Measurements from ENCODE around the gene VCAM1. TPM values are rescaled to one million over a fixed set of nuclear protein-coding genes. Genes with fewer than 3 reads are reported as not detected.

VCAM1 gene
- 10 to 100 TPM; 28.6 to 68.9 (median 58.1) TPM for total RNA-seq

DNA sequence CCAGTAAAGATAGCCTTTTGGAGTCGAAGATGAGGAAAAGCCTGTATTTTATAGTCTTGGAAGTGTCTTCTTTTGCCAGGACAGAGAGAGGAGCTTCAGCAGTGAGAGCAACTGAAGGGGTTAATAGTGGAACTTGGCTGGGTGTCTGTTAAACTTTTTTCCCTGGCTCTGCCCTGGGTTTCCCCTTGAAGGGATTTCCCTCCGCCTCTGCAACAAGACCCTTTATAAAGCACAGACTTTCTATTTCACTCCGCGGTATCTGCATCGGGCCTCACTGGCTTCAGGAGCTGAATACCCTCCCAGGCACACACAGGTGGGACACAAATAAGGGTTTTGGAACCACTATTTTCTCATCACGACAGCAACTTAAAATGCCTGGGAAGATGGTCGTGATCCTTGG lies at the start of gene VCAM1:
Gene VCAM1, plus strand, starts transcription at position 253 of the 400 bp plus-strand sequence. Its CDS starts 119 bp downstream, at position 372.
- ATAC-seq (ENCODE audit: low FRiP score) (peak; percentile 43), DNase-seq (ENCODE audit: low spot score) (no peak)
- TF ChIP-seq, protein P1, sequence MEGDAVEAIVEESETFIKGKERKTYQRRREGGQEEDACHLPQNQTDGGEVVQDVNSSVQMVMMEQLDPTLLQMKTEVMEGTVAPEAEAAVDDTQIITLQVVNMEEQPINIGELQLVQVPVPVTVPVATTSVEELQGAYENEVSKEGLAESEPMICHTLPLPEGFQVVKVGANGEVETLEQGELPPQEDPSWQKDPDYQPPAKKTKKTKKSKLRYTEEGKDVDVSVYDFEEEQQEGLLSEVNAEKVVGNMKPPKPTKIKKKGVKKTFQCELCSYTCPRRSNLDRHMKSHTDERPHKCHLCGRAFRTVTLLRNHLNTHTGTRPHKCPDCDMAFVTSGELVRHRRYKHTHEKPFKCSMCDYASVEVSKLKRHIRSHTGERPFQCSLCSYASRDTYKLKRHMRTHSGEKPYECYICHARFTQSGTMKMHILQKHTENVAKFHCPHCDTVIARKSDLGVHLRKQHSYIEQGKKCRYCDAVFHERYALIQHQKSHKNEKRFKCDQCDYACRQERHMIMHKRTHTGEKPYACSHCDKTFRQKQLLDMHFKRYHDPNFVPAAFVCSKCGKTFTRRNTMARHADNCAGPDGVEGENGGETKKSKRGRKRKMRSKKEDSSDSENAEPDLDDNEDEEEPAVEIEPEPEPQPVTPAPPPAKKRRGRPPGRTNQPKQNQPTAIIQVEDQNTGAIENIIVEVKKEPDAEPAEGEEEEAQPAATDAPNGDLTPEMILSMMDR (IDR thresholded peaks at IDR 0.05) = no peak

DNA sequence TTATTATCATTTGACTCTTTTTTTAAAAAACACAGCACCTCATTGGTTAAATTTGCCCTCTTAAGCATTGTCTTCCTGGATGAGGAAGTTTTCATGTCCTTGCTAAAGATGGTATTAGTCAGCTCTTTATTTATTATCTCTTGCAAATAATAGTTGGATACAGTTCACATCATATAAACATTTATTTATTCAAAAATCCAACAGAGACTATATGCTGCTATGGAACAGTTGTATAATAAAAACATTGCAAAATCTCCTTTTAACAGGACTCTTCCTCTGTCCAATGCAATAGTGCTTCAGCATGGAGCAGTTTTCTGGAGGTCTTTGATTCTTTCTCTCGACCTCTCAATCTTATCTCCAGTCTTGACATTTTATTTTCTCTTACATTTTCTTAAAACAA lies 49.5 kb upstream of the VCAM1 start:
- TF ChIP-seq, protein P1 (IDR thresholded peaks at IDR 0.05) = no peak
- no peak for ATAC-seq (ENCODE audit: low FRiP score)
- DNase-seq (ENCODE audit: low spot score) = no peak

DNA sequence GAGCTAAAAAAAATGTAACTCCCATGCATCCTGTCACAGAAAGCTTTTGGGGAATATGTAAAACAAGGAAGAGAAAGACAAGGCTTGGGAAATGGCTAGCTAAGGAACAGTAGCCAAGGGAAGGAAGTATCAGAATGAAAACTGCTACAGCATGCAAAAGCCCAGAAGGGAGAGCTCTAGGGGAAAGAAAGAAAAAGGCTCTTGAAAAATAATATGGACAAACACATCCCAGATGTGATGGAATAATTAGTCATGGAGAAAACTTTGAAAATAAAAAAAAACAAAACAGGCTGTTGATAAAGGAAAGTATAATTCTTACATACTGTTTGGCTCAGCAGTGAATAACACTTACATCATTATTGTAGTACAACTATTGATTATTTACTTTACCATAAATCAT lies 47.9 kb upstream of the VCAM1 start:
- no peak for ATAC-seq (ENCODE audit: low FRiP score)
- DNase-seq (ENCODE audit: low spot score) = no peak
- TF ChIP-seq, protein P1 (IDR thresholded peaks at IDR 0.05) = no peak

GRCh38 chr1:100683448-100684349 lies 35.8 kb upstream of the VCAM1 start:
- TF ChIP-seq, protein P1 (IDR thresholded peaks at IDR 0.05) = no peak
- ATAC-seq (ENCODE audit: low FRiP score) = no peak
- no peak for DNase-seq (ENCODE audit: low spot score)

- DNase-seq (ENCODE audit: low spot score) = no peak
- no peak for ATAC-seq (ENCODE audit: low FRiP score)
- TF ChIP-seq, protein P1 (IDR thresholded peaks at IDR 0.05) = no peak
Measured at GRCh38 chr1:100699744-100700143, 19.8 kb upstream of the VCAM1 start.

GRCh38 chr1:100700586-100700985 lies 19.0 kb upstream of the VCAM1 start:
- ATAC-seq (ENCODE audit: low FRiP score) = no peak
- DNase-seq (ENCODE audit: low spot score) = no peak

More at GRCh38 chr1:100700586-100700985, 19.0 kb upstream of the VCAM1 start:
- TF ChIP-seq, protein P1 (IDR thresholded peaks at IDR 0.05) = no peak
